Activated naive CD4-positive, alpha-beta T cell treated with anti-CD3 and anti-CD28 coated beads for 36 hours (primary cell): ENCODE data around the gene ALDH8A1. TPM values are rescaled to one million over a fixed set of nuclear protein-coding genes. Genes with fewer than 3 reads are reported as not detected.
A peak's percentile ranks its signal among the peaks of the same experiment; 100 is the strongest.

ENCODE experiments used
- CTCF ChIA-PET: fragments of 350-600 bp; sonication (Branson Sonifier 250); formaldehyde crosslinking; loops from one replicate; lab custom pipeline; 2021; ENCODE audit warnings: antibody characterized with exemption; lab: Charles Lee
- DNase-seq: peaks from one replicate; pipeline ENCODE4 v3.0.0-alpha.2; 2020
- H3K27ac Mint-ChIP-seq: one replicate; pipeline ENCODE4 v1.8.0; 2021; ENCODE audit warnings: mild to moderate bottlenecking, mixed read lengths
- H3K27me3 Mint-ChIP-seq: one replicate; pipeline ENCODE4 v1.8.0; 2021; ENCODE audit warnings: low read depth, mixed read lengths
- H3K36me3 Mint-ChIP-seq: one replicate; pipeline ENCODE4 v1.8.0; 2021; ENCODE audit warnings: low read depth, mixed read lengths
- H3K4me1 Mint-ChIP-seq: one replicate; pipeline ENCODE4 v1.8.0; 2021; ENCODE audit warnings: low read depth, mixed read lengths
- H3K4me3 Mint-ChIP-seq: one replicate; pipeline ENCODE4 v1.8.0; 2021; ENCODE audit warnings: mild to moderate bottlenecking, moderate library complexity, mixed read lengths
- H3K9me3 Mint-ChIP-seq: one replicate; pipeline ENCODE4 v1.8.0; 2021; ENCODE audit warnings: mixed read lengths
- intact Hi-C: fragments of 100-400 bp; cut with micrococcal nuclease; formaldehyde crosslinking; loops from one replicate; pipeline ENCODE4 v1.15.1; 2023
- microRNA-seq: library from miRNA; unstranded; fragments of <30 nt; microRNA quantifications from one replicate; pipeline ENCODE4 v1.2.0, GENCODE V29; 2022; ENCODE audit warnings: borderline microRNAs expressed, borderline replicate concordance
- total RNA-seq, 2 experiments: library from RNA; stranded (reverse); gene quantifications; one replicate each; pipeline ENCODE4 v1.2.3, GENCODE V29; 2021

Gene ALDH8A1
- total RNA-seq, 2 experiments from 2014 or later, result 0.24 TPM; not detected in 1

DNA sequence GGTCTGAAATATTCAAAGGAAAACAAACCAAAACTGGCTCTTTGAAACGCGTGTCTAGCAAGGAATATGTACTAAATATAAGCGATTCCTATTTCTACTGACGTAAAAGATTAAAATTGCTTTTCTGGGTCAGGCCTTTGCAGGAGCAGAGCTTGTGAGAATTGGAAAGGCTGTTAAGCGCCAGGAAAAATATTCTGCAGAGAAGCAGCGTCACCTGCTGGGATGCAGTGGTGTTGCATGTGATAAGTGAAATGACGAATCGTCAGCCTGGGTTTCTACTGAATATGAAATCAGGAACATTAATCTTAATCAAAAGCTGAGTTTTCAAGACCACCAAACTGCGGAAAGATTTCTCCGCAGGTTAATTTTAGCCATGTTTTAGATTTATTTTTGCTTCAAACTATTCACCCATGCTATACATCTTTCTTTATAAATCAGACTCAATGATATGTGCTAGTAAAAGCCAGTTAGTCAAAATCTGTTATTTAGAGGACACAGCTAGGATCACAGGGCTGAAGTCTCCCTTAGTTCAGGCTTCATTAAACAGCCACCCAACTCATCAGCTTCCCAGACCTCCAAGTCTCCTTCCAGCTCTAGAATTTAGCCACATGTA is 67.4 kb downstream of the ALDH8A1 start:
- Mint-ChIP-seq H3K4me3 (no peak overlapping the region), H3K27ac (no peak overlapping the region), H3K4me1 (no peaks in the 10 kb centered on the region), H3K9me3 (no peaks in the 10 kb centered on the region), H3K27me3 (peaks cover 10% of the 10 kb centered on the region), H3K36me3 (no peaks in the 10 kb centered on the region)
- intact Hi-C loops, result loop anchor here (1.0 to 2.0 kb wide), 8 partner anchors 58 to 771 kb away; no protein-coding TSS in a partner anchor
- DNase-seq, result peak; percentile 80
- CTCF ChIA-PET, result interaction anchor here (0.7 to 3.5 kb wide), 21 partner anchors 10 to 959 kb away, joined by 3 to 36 read pairs (median 4); no protein-coding TSS in a partner anchor

DNA sequence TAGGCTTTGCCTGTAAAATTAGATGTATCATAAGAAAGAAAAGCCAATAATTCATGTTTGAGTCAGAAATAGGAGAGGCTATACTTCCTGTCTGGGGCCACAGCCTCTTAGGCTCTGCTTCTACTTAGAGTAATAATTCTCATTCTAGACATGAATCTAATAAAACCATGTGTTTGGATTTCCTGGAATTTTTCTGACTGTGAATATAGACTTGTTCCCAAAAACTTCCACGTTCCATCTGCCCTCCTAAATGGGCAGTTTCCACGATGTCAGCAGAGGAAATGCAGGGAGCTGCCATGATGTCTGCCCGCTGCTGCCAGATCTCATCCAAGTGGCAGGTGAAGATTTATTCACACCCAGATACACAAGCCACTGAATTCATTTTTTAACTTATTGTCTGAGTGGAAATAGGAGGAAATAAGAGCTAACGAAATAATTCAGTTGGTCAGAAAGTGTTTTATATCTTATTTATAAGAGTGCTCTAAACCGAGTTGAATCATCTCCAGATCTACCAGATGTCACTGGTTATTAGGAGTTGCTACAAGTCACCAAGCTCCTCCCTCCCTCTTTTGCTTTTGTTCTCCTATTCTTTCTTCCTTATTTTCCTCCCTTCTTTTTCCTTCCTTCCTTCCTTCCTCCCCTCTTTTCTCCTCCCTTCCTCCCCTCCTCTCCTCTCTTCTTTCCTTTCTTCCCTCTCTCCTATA is 69.3 kb downstream of the ALDH8A1 start:
- H3K4me3 Mint-ChIP-seq, result no peak overlapping the region
- no peak overlapping the region for H3K27ac Mint-ChIP-seq
- H3K36me3 Mint-ChIP-seq, result no peaks in the 10 kb centered on the region
- no peak for DNase-seq
- peaks cover 2% of the 10 kb centered on the region for H3K9me3 Mint-ChIP-seq
- intact Hi-C loops, result no loop called here
- H3K4me1 Mint-ChIP-seq, result no peaks in the 10 kb centered on the region
- H3K27me3 Mint-ChIP-seq, result peaks cover 10% of the 10 kb centered on the region
- CTCF ChIA-PET, result interaction anchor here (0.5 to 3.5 kb wide), 6 partner anchors 11 to 757 kb away, joined by 3 to 15 read pairs (median 4); no protein-coding TSS in a partner anchor

DNA sequence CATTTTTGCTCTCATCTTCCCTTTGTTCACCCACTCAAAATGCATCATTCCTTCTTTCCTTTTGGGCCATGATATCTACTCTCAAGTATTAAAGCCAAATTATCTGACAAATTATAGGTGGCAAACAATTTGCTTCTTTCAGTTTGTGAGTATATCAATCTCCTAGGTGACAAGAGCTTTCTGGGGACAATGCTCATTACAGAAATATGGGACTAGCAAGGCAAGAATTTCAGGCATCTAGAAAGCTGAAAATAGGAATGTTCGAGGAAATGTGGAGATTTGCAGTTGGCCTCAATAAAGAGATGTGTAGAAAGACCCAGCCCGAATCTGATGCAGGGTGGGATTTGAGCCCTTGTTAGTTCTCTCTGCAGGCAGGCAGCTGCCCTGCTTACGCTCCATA is 71.8 kb downstream of the ALDH8A1 start:
- Mint-ChIP-seq H3K27me3 (peaks cover under 1% of the 10 kb centered on the region), H3K4me1 (peaks cover 8% of the 10 kb centered on the region), H3K4me3 (no peak overlapping the region), H3K9me3 (peaks cover 9% of the 10 kb centered on the region), H3K27ac (no peak overlapping the region), H3K36me3 (no peaks in the 10 kb centered on the region)
- no peak for DNase-seq
- CTCF ChIA-PET, result no interaction called here
- intact Hi-C loops, result no loop called here

DNA sequence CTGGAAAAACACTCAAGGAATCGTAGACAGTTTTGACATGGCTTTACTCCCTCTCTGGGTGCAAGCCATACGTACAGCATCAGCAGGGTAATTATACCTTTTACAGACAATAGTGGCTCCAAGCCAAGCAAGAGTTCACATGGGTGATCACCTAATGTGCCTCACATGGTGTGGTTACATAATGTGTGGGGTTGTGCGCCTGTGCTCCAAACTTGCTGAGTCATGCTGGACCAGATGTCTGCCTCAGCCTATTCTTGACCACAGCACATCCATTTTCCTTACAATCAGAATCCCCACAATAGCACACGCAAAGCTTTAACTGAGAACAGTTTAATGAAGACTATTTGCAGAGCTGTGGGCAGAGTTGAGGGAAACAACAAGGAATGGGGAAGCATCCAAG is 74.5 kb downstream of the ALDH8A1 start:
- no peak overlapping the region for H3K27ac Mint-ChIP-seq
- intact Hi-C loops, result no loop called here
- no peaks in the 10 kb centered on the region for H3K36me3 Mint-ChIP-seq
- H3K9me3 Mint-ChIP-seq, result peaks cover 9% of the 10 kb centered on the region
- peaks cover 19% of the 10 kb centered on the region for H3K4me1 Mint-ChIP-seq
- no peaks in the 10 kb centered on the region for H3K27me3 Mint-ChIP-seq
- no peak for DNase-seq
- H3K4me3 Mint-ChIP-seq, result no peak overlapping the region
- CTCF ChIA-PET, result interaction anchor here (0.6 to 0.7 kb wide), 3 partner anchors 8 to 213 kb away, joined by 3 to 7 read pairs (median 3); no protein-coding TSS in a partner anchor

DNA sequence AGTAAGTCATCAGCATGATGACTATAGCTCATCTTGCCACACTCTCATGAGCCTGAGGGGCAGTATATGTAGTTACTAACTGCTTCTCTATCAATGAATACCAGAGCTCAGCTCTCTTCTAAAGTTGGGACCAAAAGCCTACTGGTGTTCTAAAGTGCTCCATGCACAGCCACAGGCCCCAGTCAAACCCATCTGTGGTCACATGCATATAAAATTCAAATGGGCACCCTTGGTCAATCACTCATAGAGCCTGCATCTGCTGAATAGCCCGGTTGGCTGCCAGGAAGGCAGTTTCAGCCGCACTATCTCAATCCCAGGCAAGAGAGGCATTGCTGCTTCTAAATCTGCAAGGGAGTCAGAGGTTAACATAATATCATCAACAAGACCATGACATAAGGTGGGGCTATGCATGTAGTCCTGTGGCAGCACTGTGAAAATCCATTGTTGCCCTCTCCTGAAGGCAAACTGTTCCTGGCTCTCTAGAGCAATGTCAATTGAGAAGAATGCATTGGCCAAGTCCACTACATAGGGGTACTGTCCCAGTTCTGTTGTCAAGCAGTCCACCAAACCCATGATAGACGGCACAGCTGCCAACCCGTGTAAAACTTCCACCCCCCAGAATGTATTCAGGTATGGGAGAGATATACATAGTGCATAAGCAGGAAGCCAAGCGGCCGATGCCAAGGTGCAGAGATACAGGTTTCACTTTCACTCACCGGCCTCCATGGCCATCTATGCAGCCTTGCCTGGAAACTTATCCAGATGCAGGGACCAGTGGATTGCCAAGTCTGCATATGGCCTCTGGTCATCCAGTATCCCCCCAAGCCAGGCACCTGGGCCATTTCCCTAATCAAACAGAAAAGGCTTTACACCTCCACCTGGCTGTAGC is 76.2 kb downstream of the ALDH8A1 start:
- peaks cover 19% of the 10 kb centered on the region for H3K4me1 Mint-ChIP-seq
- H3K9me3 Mint-ChIP-seq, result peaks cover 9% of the 10 kb centered on the region
- no peaks in the 10 kb centered on the region for H3K27me3 Mint-ChIP-seq
- CTCF ChIA-PET, result interaction anchor here (0.7 kb wide), 1 partner anchor 761 kb away, joined by 3 read pairs; no protein-coding TSS in a partner anchor
- peak; percentile 34 for DNase-seq
- intact Hi-C loops, result no loop called here
- no peak overlapping the region for H3K4me3 Mint-ChIP-seq
- no peak overlapping the region for H3K27ac Mint-ChIP-seq
- H3K36me3 Mint-ChIP-seq, result no peaks in the 10 kb centered on the region

DNA sequence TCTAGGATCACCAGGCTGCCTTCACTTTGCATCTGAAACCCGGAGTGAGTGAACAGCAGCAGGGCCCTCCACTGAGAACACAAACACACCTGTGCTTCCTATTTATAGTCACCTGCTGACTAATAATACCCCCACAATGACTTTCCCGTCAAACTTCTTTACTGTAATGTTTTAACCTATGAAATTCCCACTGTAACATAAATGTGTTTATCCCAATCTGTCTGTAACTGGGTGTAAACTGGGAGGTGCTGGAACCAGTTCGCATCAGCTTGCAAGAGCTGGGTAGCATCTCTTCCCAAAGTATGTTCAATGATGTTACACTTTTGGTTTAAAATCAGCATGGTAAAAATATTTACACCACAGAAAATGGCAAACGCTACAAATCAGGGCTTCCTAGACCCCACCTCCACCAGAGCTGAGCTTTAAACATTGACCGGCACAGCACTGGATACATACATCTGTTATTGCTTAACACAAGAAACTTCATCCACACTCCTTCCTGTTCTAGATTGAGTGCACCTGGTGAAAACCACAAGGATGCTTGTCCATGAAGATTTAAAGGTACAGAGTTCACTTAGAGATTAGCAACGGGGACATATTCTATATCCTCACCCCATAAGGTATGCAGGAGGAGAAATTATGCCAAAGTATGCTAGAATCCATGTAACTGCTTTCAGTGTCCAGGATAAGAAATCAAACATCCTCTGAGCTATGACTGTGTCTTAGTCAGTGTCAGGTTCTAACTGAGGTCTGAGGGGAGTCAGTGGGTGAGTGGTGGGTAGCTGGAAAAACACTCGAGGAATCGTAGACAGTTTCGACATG is 79.0 kb downstream of the ALDH8A1 start:
- Mint-ChIP-seq H3K27me3 (no peaks in the 10 kb centered on the region), H3K36me3 (no peaks in the 10 kb centered on the region), H3K4me3 (no peak overlapping the region), H3K4me1 (peaks cover 19% of the 10 kb centered on the region), H3K27ac (no peak overlapping the region), H3K9me3 (peaks cover 9% of the 10 kb centered on the region)
- CTCF ChIA-PET, result interaction anchor here (0.5 to 2.0 kb wide), 3 partner anchors 12 to 407 kb away, joined by 4 to 6 read pairs (median 5); no protein-coding TSS in a partner anchor
- intact Hi-C loops, result no loop called here
- DNase-seq, result no peak

DNA sequence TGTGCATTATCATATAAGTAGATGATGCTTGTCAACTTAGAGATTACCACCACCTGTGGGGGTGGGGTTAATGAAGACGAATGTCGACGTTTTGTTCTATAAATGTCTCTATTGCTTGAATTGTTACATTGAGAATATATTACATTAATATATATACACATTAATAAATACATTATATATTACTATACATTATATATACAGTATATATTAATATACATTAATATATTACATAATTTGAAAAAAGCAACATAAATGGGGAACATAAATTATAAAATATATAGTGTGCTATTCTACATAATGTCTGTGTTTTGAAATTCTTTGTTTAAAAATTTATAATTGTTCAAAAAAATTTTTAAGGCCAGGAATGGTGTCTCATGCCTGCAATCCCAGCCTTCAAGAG is 81.1 kb downstream of the ALDH8A1 start:
- DNase-seq, result no peak
- H3K27ac Mint-ChIP-seq, result no peak overlapping the region
- H3K27me3 Mint-ChIP-seq, result no peaks in the 10 kb centered on the region
- H3K4me3 Mint-ChIP-seq, result no peak overlapping the region
- CTCF ChIA-PET, result interaction anchor here (0.9 to 1.5 kb wide), 2 partner anchors 12 to 14 kb away, joined by 3 to 4 read pairs; no protein-coding TSS in a partner anchor
- intact Hi-C loops, result no loop called here
- H3K9me3 Mint-ChIP-seq, result no peaks in the 10 kb centered on the region
- peaks cover 14% of the 10 kb centered on the region for H3K4me1 Mint-ChIP-seq
- no peaks in the 10 kb centered on the region for H3K36me3 Mint-ChIP-seq

Small RNA genes within 50 kb of the gene (microRNA-seq; reads per million reads assigned to microRNA genes)
- 3.3 reads per million for gene MIR3662

Other genes with a start within 250 kb of the ALDH8A1 start
- 100 to 1,000 TPM; 150 to 153 TPM for gene HBS1L, start 104.7 kb upstream of the ALDH8A1 start, total RNA-seq
- 10 to 100 TPM; 14.6 to 15.9 TPM for gene MYB, start 231.2 kb upstream of the ALDH8A1 start, total RNA-seq